DND-41 (cell line): ENCODE data around the gene CLSTN2.

Experiments
- ATAC-seq: fragments of 200-7000 bp; cut with Tn5 transposase; 3 replicates; pipeline ENCODE4 v1.9.1; 2021; ENCODE audit warnings: low read depth; ENCODE audit not compliant: insufficient read depth
- DNase-seq: peaks from one replicate; pipeline ENCODE4 v3.0.0-alpha.2; 2020
- H2AFZ ChIP-seq: 2 replicates; pipeline ENCODE4 v1.6.0; 2012; ENCODE audit warnings: low read depth, low read length
- H3K27ac ChIP-seq: 2 replicates; pipeline ENCODE4 v1.5.1; 2012; ENCODE audit warnings: low read length, inconsistent platforms
- H3K27me3 ChIP-seq: fragments of 200-600 bp; sonication (generic); 2 replicates; pipeline ENCODE4 v1.6.0; 2012; ENCODE audit warnings: low read length, mild to moderate bottlenecking, inconsistent platforms; ENCODE audit not compliant: insufficient read depth, poor library complexity
- H3K36me3 ChIP-seq: 2 replicates; pipeline ENCODE4 v1.5.1; 2012; ENCODE audit warnings: low read length, inconsistent platforms; ENCODE audit not compliant: insufficient read depth
- H3K4me1 ChIP-seq: 2 replicates; pipeline ENCODE4 v1.5.1; 2012; ENCODE audit warnings: mild to moderate bottlenecking, low read length; ENCODE audit not compliant: insufficient read depth
- H3K4me2 ChIP-seq: 2 replicates; pipeline ENCODE4 v1.6.0; 2012; ENCODE audit warnings: mild to moderate bottlenecking, moderate library complexity, low read length, inconsistent platforms; ENCODE audit not compliant: insufficient read depth
- H3K4me3 ChIP-seq, 2 experiments: fragments of 200-600 bp in 1 of 2; shearing (Covaris generic) in 1 of 2; 2 replicates each; pipeline ENCODE4 v1.5.1; 2012 to 2016; ENCODE audit warnings: inconsistent platforms in 2 of 2, low read length in 2 of 2, mild to moderate bottlenecking in 2 of 2, low read depth in 1 of 2, moderate library complexity in 1 of 2
- H3K79me2 ChIP-seq: 2 replicates; pipeline ENCODE4 v1.6.0; 2012; ENCODE audit warnings: low read length, inconsistent platforms; ENCODE audit not compliant: insufficient read depth
- H3K9ac ChIP-seq: 2 replicates; pipeline ENCODE4 v1.6.0; 2012; ENCODE audit warnings: low read depth, mild to moderate bottlenecking, inconsistent platforms, low read length, moderate library complexity
- H3K9me3 ChIP-seq: 2 replicates; pipeline ENCODE4 v1.5.1; 2012; ENCODE audit warnings: low read length, moderate library complexity, mild to moderate bottlenecking, inconsistent platforms; ENCODE audit not compliant: insufficient read depth, severe bottlenecking
- H4K20me1 ChIP-seq: 2 replicates; pipeline ENCODE4 v1.6.0; 2012; ENCODE audit warnings: low read length; ENCODE audit not compliant: insufficient read depth
- EZH2 ChIP-seq: IDR thresholded peaks from 3 replicates; pipeline ENCODE4 v1.6.1; 2012; ENCODE audit warnings: borderline replicate concordance, low read depth, mild to moderate bottlenecking, moderate library complexity, low read length, inconsistent platforms; ENCODE audit not compliant: severe bottlenecking
- TF ChIP-seq, protein P1 (sequence below): IDR thresholded peaks from 2 replicates; pipeline ENCODE4 v1.5.1; 2012; ENCODE audit warnings: borderline replicate concordance, low read length, moderate library complexity, mild to moderate bottlenecking; ENCODE audit not compliant: poor library complexity, severe bottlenecking; ENCODE audit errors: extremely low read depth

CLSTN2 gene

DNA sequence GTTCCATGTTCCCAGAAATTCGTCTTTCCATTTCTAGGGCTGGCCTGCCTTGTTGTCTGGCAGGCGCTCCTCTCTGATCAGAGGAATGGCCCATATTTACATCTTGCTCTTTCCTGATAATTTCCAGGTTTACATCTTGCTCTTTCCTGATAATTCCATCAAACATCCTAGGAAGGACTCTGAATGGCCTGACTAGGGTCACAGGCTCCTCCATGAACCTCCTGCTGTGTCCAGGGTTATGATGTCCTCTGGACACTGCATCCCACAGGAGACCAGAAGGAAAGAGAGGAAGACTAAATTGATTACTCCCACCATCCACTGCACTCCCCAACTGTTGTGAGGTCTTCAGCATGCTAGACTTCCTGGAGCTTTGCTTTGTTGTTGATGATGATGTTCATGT lies 75.4 kb downstream of the CLSTN2 start:
- Histone ChIP-seq H3K9me3 (no peaks in the 10 kb centered on the region), H3K27ac (no peak overlapping the region), H3K27me3 (peaks cover 17% of the 10 kb centered on the region), H3K36me3 (no peaks in the 10 kb centered on the region), H3K4me3 (no peak overlapping the region), H2AFZ (no peak overlapping the region), H3K4me2 (no peak overlapping the region), H3K9ac (no peak overlapping the region), H3K79me2 (no peaks in the 10 kb centered on the region), H4K20me1 (no peaks in the 10 kb centered on the region), H3K4me1 (no peaks in the 10 kb centered on the region)
- ATAC-seq (no peak), DNase-seq (no peak)
- no peak for TF ChIP-seq EZH2
- TF ChIP-seq, protein P1, sequence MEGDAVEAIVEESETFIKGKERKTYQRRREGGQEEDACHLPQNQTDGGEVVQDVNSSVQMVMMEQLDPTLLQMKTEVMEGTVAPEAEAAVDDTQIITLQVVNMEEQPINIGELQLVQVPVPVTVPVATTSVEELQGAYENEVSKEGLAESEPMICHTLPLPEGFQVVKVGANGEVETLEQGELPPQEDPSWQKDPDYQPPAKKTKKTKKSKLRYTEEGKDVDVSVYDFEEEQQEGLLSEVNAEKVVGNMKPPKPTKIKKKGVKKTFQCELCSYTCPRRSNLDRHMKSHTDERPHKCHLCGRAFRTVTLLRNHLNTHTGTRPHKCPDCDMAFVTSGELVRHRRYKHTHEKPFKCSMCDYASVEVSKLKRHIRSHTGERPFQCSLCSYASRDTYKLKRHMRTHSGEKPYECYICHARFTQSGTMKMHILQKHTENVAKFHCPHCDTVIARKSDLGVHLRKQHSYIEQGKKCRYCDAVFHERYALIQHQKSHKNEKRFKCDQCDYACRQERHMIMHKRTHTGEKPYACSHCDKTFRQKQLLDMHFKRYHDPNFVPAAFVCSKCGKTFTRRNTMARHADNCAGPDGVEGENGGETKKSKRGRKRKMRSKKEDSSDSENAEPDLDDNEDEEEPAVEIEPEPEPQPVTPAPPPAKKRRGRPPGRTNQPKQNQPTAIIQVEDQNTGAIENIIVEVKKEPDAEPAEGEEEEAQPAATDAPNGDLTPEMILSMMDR: no peak

DNA sequence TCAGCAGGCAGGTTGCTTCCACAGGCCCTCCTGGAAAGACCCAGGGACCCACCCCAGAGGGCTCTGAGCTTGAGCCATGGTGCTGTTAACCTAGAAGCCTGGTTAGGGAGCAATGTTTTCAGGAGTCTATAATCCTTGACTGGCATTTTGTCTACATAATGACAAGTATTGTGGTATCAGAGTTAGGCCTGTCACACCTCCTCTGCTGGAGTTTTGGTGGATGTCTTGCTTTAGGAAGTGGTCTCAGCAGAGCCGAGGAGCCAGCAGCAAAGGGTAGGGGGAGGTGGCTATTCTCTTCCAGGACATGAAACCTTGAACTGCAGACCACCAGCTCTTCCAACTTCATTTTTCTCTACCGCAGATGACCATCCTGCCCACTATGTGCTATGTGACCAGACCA lies 76.1 kb downstream of the CLSTN2 start:
- H3K9me3 ChIP-seq: no peaks in the 10 kb centered on the region
- no peak overlapping the region for H2AFZ ChIP-seq
- no peaks in the 10 kb centered on the region for H4K20me1 ChIP-seq
- no peak overlapping the region for H3K9ac ChIP-seq
- H3K27ac ChIP-seq: no peak overlapping the region
- H3K36me3 ChIP-seq: no peaks in the 10 kb centered on the region
- no peak for DNase-seq
- H3K4me3 ChIP-seq: no peak overlapping the region
- no peak for ATAC-seq
- no peaks in the 10 kb centered on the region for H3K4me1 ChIP-seq
- peaks cover 17% of the 10 kb centered on the region for H3K27me3 ChIP-seq
- no peak overlapping the region for H3K4me2 ChIP-seq
- H3K79me2 ChIP-seq: no peaks in the 10 kb centered on the region
- TF ChIP-seq EZH2: no peak
- TF ChIP-seq, protein P1: no peak

- no peaks in the 10 kb centered on the region for H3K36me3 ChIP-seq
- no peaks in the 10 kb centered on the region for H3K4me1 ChIP-seq
- H2AFZ ChIP-seq: no peak overlapping the region
- H3K27me3 ChIP-seq: peaks cover 17% of the 10 kb centered on the region
- no peak overlapping the region for H3K4me2 ChIP-seq
- H3K79me2 ChIP-seq: no peaks in the 10 kb centered on the region
- TF ChIP-seq, protein P1: no peak
- TF ChIP-seq EZH2: no peak
- no peak overlapping the region for H3K27ac ChIP-seq
- H4K20me1 ChIP-seq: no peaks in the 10 kb centered on the region
- DNase-seq: no peak
- no peak overlapping the region for H3K9ac ChIP-seq
- H3K9me3 ChIP-seq: no peaks in the 10 kb centered on the region
- ATAC-seq: no peak
- no peak overlapping the region for H3K4me3 ChIP-seq
Observed at GRCh38 chr3:140011611-140012277, 76.8 kb downstream of the CLSTN2 start.
